ENCODE measurements around the gene ST3GAL3.

- peak; percentile 47 for TF ChIP-seq POLR2AphosphoS5 (IDR thresholded peaks at IDR 0.05)
- TF ChIP-seq CTCF (IDR thresholded peaks at IDR 0.05) = no peak
- TF ChIP-seq POLR2A (IDR thresholded peaks at IDR 0.05) = no peak
Observed at GRCh38 chr1:43786960-43787359, 79.6 kb downstream of the ST3GAL3 start.

Measured in prostate gland (tissue), 2 donors.